Measurements from ENCODE around the gene PIP5K1B. TPM values are rescaled to one million over a fixed set of nuclear protein-coding genes. Genes with fewer than 3 reads are reported as not detected.

The PIP5K1B gene
- total RNA-seq, 2 experiments from 2014 or later = 1.5 to 2.3 TPM

Other genes with a start within 250 kb of the PIP5K1B start
- gene TMEM252, start 164.4 kb upstream of the PIP5K1B start, total RNA-seq = not detected

Data from activated CD4-positive, alpha-beta memory T cell treated with anti-CD3 and anti-CD28 coated beads, Interleukin-2, amount 10 ng/mL, durations not matched to agents 7 days and 5 days (primary cell).